Endometrial microvascular endothelial cells (primary cell): ENCODE measurements around the gene SULF2. TPM values are rescaled to one million over a fixed set of nuclear protein-coding genes. Genes with fewer than 3 reads are reported as not detected.

Experiments used
- in situ Hi-C: cut with HindIII; loops from 2 replicates; pipeline ENCODE4 v1.10.0; 2017; ENCODE audit warnings: low sequenced_read_pairs, low pct_unique_long_range_greater_than_20kb; ENCODE audit errors: inconsistent ontology term
- total RNA-seq: library from RNA; depleted of rRNA; stranded (reverse); fragments of >200 nt; gene quantifications from one replicate; pipeline ENCODE4 v1.2.3, GENCODE V29; 2015; ENCODE audit errors: inconsistent ontology term

Gene SULF2
- total RNA-seq, 1 donor from 2014 or later: 59.9 TPM

- in situ Hi-C loops: loop anchor here (25.0 kb wide), 1 partner anchor 250 kb away; the partner anchor contains the start of gene ZMYND8
Measured at GRCh38 chr20:47612670-47613069, 172.6 kb downstream of the SULF2 start.

- in situ Hi-C loops: loop anchor here (25.0 kb wide), 1 partner anchor 249 kb away; the partner anchor contains the start of gene ZMYND8
Measured at GRCh38 chr20:47611785-47612184, 173.5 kb downstream of the SULF2 start.

GRCh38 chr20:47610945-47611250, 174.4 kb downstream of the SULF2 start:
- in situ Hi-C loops: loop anchor here (25.0 kb wide), 1 partner anchor 249 kb away; the partner anchor contains the start of gene ZMYND8

- in situ Hi-C loops: loop anchor here (25.0 kb wide), 1 partner anchor 248 kb away; the partner anchor contains the start of gene ZMYND8
Measured at GRCh38 chr20:47610247-47610944, 174.9 kb downstream of the SULF2 start.

- in situ Hi-C loops: loop anchor here (25.0 kb wide), 1 partner anchor 247 kb away; the partner anchor contains the start of gene ZMYND8
Measured at GRCh38 chr20:47609001-47609400, 176.3 kb downstream of the SULF2 start.
